GM12874 (cell line): ENCODE data around the gene NPBWR2.

Experiments used
- CTCF ChIP-seq: IDR thresholded peaks from 2 replicates; pipeline ENCODE4 v1.5.1; 2011; ENCODE audit warnings: low read depth, mild to moderate bottlenecking, control low read depth, low read length, moderate library complexity; ENCODE audit not compliant: insufficient read depth

Gene NPBWR2

GRCh38 chr20:64112691-64113443 is 5.5 kb upstream of the NPBWR2 start:
- TF ChIP-seq CTCF = no peak

GRCh38 chr20:64111841-64112641 is 4.7 kb upstream of the NPBWR2 start:
- TF ChIP-seq CTCF = no peak

- TF ChIP-seq CTCF = no peak
Observed at GRCh38 chr20:64110411-64111068, 3.2 kb upstream of the NPBWR2 start.

GRCh38 chr20:64109831-64110391 is 2.5 kb upstream of the NPBWR2 start:
- TF ChIP-seq CTCF = no peak

- no peak for TF ChIP-seq CTCF
Observed at GRCh38 chr20:64108731-64109681, 1.6 kb upstream of the NPBWR2 start.

- no peak for TF ChIP-seq CTCF
Observed at GRCh38 chr20:64107736-64108457, 532 bp upstream of the NPBWR2 start.
